Adipocyte (in vitro differentiated cells): ENCODE results near the gene TAS2R60.
A peak's percentile ranks its signal among the peaks of the same experiment; 100 is the strongest.
"Not testable (repeated sequence)": the region's sequence is repeated elsewhere in the genome, so short reads cannot be mapped to it uniquely, and the experiment has no call there.

Experiments used
- DNase-seq: peaks from one replicate; pipeline ENCODE4 v3.0.0-alpha.2; 2015; ENCODE audit warnings: low read depth
- H3K27me3 ChIP-seq: replicated peaks from 2 replicates; pipeline ENCODE4 v1.7.0; 2013; ENCODE audit warnings: mild to moderate bottlenecking, low read length, moderate library complexity; ENCODE audit not compliant: control insufficient read depth, insufficient read depth
- H3K36me3 ChIP-seq: 2 replicates; pipeline ENCODE4 v1.7.0; 2013; ENCODE audit warnings: low read length, mild to moderate bottlenecking, moderate library complexity; ENCODE audit not compliant: control insufficient read depth, insufficient read depth, severe bottlenecking
- H3K4me1 ChIP-seq: 2 replicates; pipeline ENCODE4 v1.7.0; 2013; ENCODE audit warnings: mild to moderate bottlenecking, low read length, moderate library complexity; ENCODE audit not compliant: control insufficient read depth, insufficient read depth
- H3K4me3 ChIP-seq: 2 replicates; pipeline ENCODE4 v1.7.0; 2013; ENCODE audit warnings: mild to moderate bottlenecking, low read length, moderate library complexity
- H3K9ac ChIP-seq: 2 replicates; pipeline ENCODE4 v1.7.0; 2013; ENCODE audit warnings: mild to moderate bottlenecking, low read length, moderate library complexity
- H3K9me3 ChIP-seq: 2 replicates; pipeline ENCODE4 v1.7.0; 2013; ENCODE audit warnings: mild to moderate bottlenecking, low read length, moderate library complexity; ENCODE audit not compliant: control insufficient read depth

Gene TAS2R60

GRCh38 chr7:143485094-143485493 is 41.8 kb downstream of the TAS2R60 start:
- Histone ChIP-seq H3K9me3 (no peaks in the 10 kb centered on the region), H3K27me3 (no peaks in the 10 kb centered on the region), H3K4me1 (peaks cover 35% of the 10 kb centered on the region), H3K36me3 (no peaks in the 10 kb centered on the region), H3K4me3 (no peak overlapping the region), H3K9ac (no peak overlapping the region)
- no peak for DNase-seq

- H3K4me1 ChIP-seq, result peaks cover 35% of the 10 kb centered on the region
- peak; percentile 34 for DNase-seq
Measured at GRCh38 chr7:143485500-143485899, 42.2 kb downstream of the TAS2R60 start.

GRCh38 chr7:143486266-143486665 is 43.0 kb downstream of the TAS2R60 start:
- H3K4me3 ChIP-seq, H3K9me3 ChIP-seq, H3K9ac ChIP-seq, H3K36me3 ChIP-seq, H3K27me3 ChIP-seq, DNase-seq: not testable (repeated sequence)
- H3K4me1 ChIP-seq, result peaks cover 35% of the 10 kb centered on the region

More at GRCh38 chr7:143485500-143485899, 42.2 kb downstream of the TAS2R60 start:
- Histone ChIP-seq H3K4me3 (no peak overlapping the region), H3K36me3 (no peaks in the 10 kb centered on the region), H3K27me3 (no peaks in the 10 kb centered on the region), H3K9ac (no peak overlapping the region), H3K9me3 (no peaks in the 10 kb centered on the region)

- H3K9me3 ChIP-seq, result no peaks in the 10 kb centered on the region
- H3K4me3 ChIP-seq, result peak overlapping the region; percentile 23
- no peak for DNase-seq
- H3K9ac ChIP-seq, result peak overlapping the region; percentile 55
- no peaks in the 10 kb centered on the region for H3K27me3 ChIP-seq
- H3K4me1 ChIP-seq, result peaks cover 41% of the 10 kb centered on the region
- no peaks in the 10 kb centered on the region for H3K36me3 ChIP-seq
Measured at GRCh38 chr7:143487061-143487460, 43.8 kb downstream of the TAS2R60 start.

- peak; percentile 24 for DNase-seq
- peak overlapping the region; percentile 23 for H3K4me3 ChIP-seq
Measured at GRCh38 chr7:143487566-143487965, 44.3 kb downstream of the TAS2R60 start.

GRCh38 chr7:143490717-143491306 is 47.6 kb downstream of the TAS2R60 start:
- H3K4me3 ChIP-seq, result no peak overlapping the region
- no peaks in the 10 kb centered on the region for H3K36me3 ChIP-seq
- peaks cover 45% of the 10 kb centered on the region for H3K4me1 ChIP-seq
- no peaks in the 10 kb centered on the region for H3K9me3 ChIP-seq
- no peaks in the 10 kb centered on the region for H3K27me3 ChIP-seq
- no peak overlapping the region for H3K9ac ChIP-seq
- DNase-seq, result peak; percentile 58

More at GRCh38 chr7:143487566-143487965, 44.3 kb downstream of the TAS2R60 start:
- Histone ChIP-seq H3K9ac (peak overlapping the region; percentile 55), H3K36me3 (no peaks in the 10 kb centered on the region), H3K27me3 (no peaks in the 10 kb centered on the region), H3K4me1 (peaks cover 46% of the 10 kb centered on the region), H3K9me3 (no peaks in the 10 kb centered on the region)

GRCh38 chr7:143492043-143492471 is 48.8 kb downstream of the TAS2R60 start:
- no peaks in the 10 kb centered on the region for H3K9me3 ChIP-seq
- H3K4me1 ChIP-seq, result peaks cover 37% of the 10 kb centered on the region
- no peaks in the 10 kb centered on the region for H3K36me3 ChIP-seq
- peak; percentile 85 for DNase-seq
- no peak overlapping the region for H3K9ac ChIP-seq
- H3K27me3 ChIP-seq, result no peaks in the 10 kb centered on the region
- H3K4me3 ChIP-seq, result no peak overlapping the region

- Histone ChIP-seq H3K9me3 (no peaks in the 10 kb centered on the region), H3K4me3 (no peak overlapping the region), H3K4me1 (peaks cover 27% of the 10 kb centered on the region), H3K36me3 (no peaks in the 10 kb centered on the region), H3K9ac (no peak overlapping the region), H3K27me3 (no peaks in the 10 kb centered on the region)
- DNase-seq, result peak; percentile 35
Measured at GRCh38 chr7:143492799-143493739, 49.8 kb downstream of the TAS2R60 start.

GRCh38 chr7:143493751-143494150 is 50.5 kb downstream of the TAS2R60 start:
- peaks cover 27% of the 10 kb centered on the region for H3K4me1 ChIP-seq
- no peaks in the 10 kb centered on the region for H3K27me3 ChIP-seq
- no peak overlapping the region for H3K4me3 ChIP-seq
- no peaks in the 10 kb centered on the region for H3K36me3 ChIP-seq
- H3K9me3 ChIP-seq, result no peaks in the 10 kb centered on the region
- H3K9ac ChIP-seq, result no peak overlapping the region
- DNase-seq, result no peak
